BLaER1 treated with 17β-estradiol and CSF1 and Interleukin-3, amounts not matched to agents 10 nM and 100 nM (cell line): ENCODE results near the gene CFAP74.

Experiments
- H3K27ac ChIP-seq, 11 experiments: shearing (Covaris generic); formaldehyde crosslinking; 2 replicates each; pipeline ENCODE4 v1.8.1; 2022
- H3K27me3 ChIP-seq, 11 experiments: shearing (Covaris generic); formaldehyde crosslinking; 2 replicates each; pipeline ENCODE4 v1.8.1; 2022
- H3K36me3 ChIP-seq, 11 experiments: shearing (Covaris generic); formaldehyde crosslinking; 2 replicates each; pipeline ENCODE4 v1.8.1; 2022
- H3K4me1 ChIP-seq, 10 experiments: shearing (Covaris generic); formaldehyde crosslinking; 2 replicates each; pipeline ENCODE4 v1.8.1; 2022
- H3K4me2 ChIP-seq, 11 experiments: shearing (Covaris generic); formaldehyde crosslinking; 2 replicates each; pipeline ENCODE4 v1.8.1; 2022
- H3K4me3 ChIP-seq, 10 experiments: shearing (Covaris generic); formaldehyde crosslinking; 2 replicates each; pipeline ENCODE4 v1.8.1; 2022
- H3K9ac ChIP-seq, 11 experiments: shearing (Covaris generic); formaldehyde crosslinking; 2 replicates each; pipeline ENCODE4 v1.8.1; 2022
- H3K9me3 ChIP-seq, 11 experiments: shearing (Covaris generic); formaldehyde crosslinking; replicated peaks in 1 of 11; 2 replicates each; pipeline ENCODE4 v1.8.1; 2022
- H4K20me1 ChIP-seq, 11 experiments: shearing (Covaris generic); formaldehyde crosslinking; 2 replicates each; pipeline ENCODE4 v1.8.1; 2022
- Cebpa-rat ChIP-seq, 11 experiments: shearing (Covaris generic); IDR thresholded peaks; 2 replicates each; pipeline ENCODE4 v1.8.1; 2022

CFAP74 gene

GRCh38 chr1:2037314-2037979 lies 33.9 kb upstream of the CFAP74 start:
- H4K20me1 ChIP-seq = 0 out of 22 replicates have a peak, but pooled peaks cover 0 to 6% (median 0%) of the 10 kb centered on the region in 11 experiments
- no peak overlapping the region for H3K4me2 ChIP-seq
- H3K36me3 ChIP-seq = no peaks in the 10 kb centered on the region
- no peak overlapping the region for H3K4me3 ChIP-seq
- H3K9ac ChIP-seq = no peak overlapping the region
- peaks cover 10 to 54% (median 27%) of the 10 kb centered on the region in 10 experiments for H3K4me1 ChIP-seq
- peaks cover 0 to 11% (median 0%) of the 10 kb centered on the region in 11 experiments; a peak in 2 of 22 replicates for H3K9me3 ChIP-seq
- H3K27ac ChIP-seq = no peak overlapping the region
- peaks cover 0 to 14% (median 0%) of the 10 kb centered on the region in 11 experiments; a peak in 8 of 22 replicates for H3K27me3 ChIP-seq
- no peak for TF ChIP-seq Cebpa-rat (IDR thresholded peaks at IDR 0.05)

GRCh38 chr1:2036287-2036686 lies 32.7 kb upstream of the CFAP74 start:
- Histone ChIP-seq H3K36me3 (no peaks in the 10 kb centered on the region), H3K9me3 (peaks cover 0 to 11% (median 0%) of the 10 kb centered on the region in 11 experiments; a peak in 2 of 22 replicates), H3K27ac (no peak overlapping the region), H3K4me3 (no peak overlapping the region), H4K20me1 (peaks cover 0 to 10% (median 0%) of the 10 kb centered on the region in 11 experiments; a peak in 2 of 22 replicates), H3K9ac (no peak overlapping the region), H3K4me1 (peaks cover 16 to 56% (median 30%) of the 10 kb centered on the region in 10 experiments), H3K27me3 (peaks cover 0 to 23% (median 0%) of the 10 kb centered on the region in 11 experiments; a peak in 9 of 22 replicates), H3K4me2 (no peak overlapping the region)
- TF ChIP-seq Cebpa-rat (IDR thresholded peaks at IDR 0.05) = no peak

- Histone ChIP-seq H4K20me1 (peaks cover 0 to 18% (median 0%) of the 10 kb centered on the region in 11 experiments; a peak in 3 of 22 replicates), H3K4me3 (no peak overlapping the region), H3K9ac (peak overlapping the region in 7 of 11 experiments; percentile 4 to 66 (median 46); a peak in 6 of 22 replicates), H3K27me3 (peaks cover 0 to 26% (median 0%) of the 10 kb centered on the region in 11 experiments; a peak in 9 of 22 replicates), H3K4me2 (peak overlapping the region; percentile 44 to 100 (median 97)), H3K27ac (peak overlapping the region in 2 of 11 experiments; percentile 51 to 68; a peak in 4 of 22 replicates), H3K4me1 (peaks cover 37 to 77% (median 58%) of the 10 kb centered on the region in 10 experiments), H3K36me3 (no peaks in the 10 kb centered on the region), H3K9me3 (0 out of 22 replicates have a peak, but pooled peaks cover 0 to 2% (median 0%) of the 10 kb centered on the region in 11 experiments)
- TF ChIP-seq Cebpa-rat (IDR thresholded peaks at IDR 0.05) = no peak
These were observed 29.6 kb upstream of the CFAP74 start for GRCh38 chr1:2033165-2033564.

- H3K27ac ChIP-seq = peak overlapping the region in 4 of 11 experiments; percentile 35 to 97 (median 63); a peak in 8 of 22 replicates
- peaks cover 0 to 18% (median 0%) of the 10 kb centered on the region in 11 experiments; a peak in 4 of 22 replicates for H4K20me1 ChIP-seq
- peak overlapping the region in 2 of 10 experiments; percentile 7 to 14; a peak in 1 of 20 replicates for H3K4me3 ChIP-seq
- H3K27me3 ChIP-seq = peaks cover 0 to 30% (median 0%) of the 10 kb centered on the region in 11 experiments; a peak in 9 of 22 replicates
- H3K9ac ChIP-seq = peak overlapping the region in 10 of 11 experiments; percentile 1 to 66 (median 25); a peak in 11 of 22 replicates
- H3K36me3 ChIP-seq = no peaks in the 10 kb centered on the region
- no peaks in the 10 kb centered on the region for H3K9me3 ChIP-seq
- H3K4me1 ChIP-seq = peaks cover 42 to 81% (median 62%) of the 10 kb centered on the region in 10 experiments
- TF ChIP-seq Cebpa-rat (IDR thresholded peaks at IDR 0.05) = no peak
- H3K4me2 ChIP-seq = peak overlapping the region; percentile 44 to 100 (median 97)
These were observed 29.2 kb upstream of the CFAP74 start for GRCh38 chr1:2032737-2033136.

- Histone ChIP-seq H3K27me3 (peaks cover 0 to 33% (median 0%) of the 10 kb centered on the region in 11 experiments; a peak in 9 of 22 replicates), H3K4me2 (peak overlapping the region; percentile 44 to 100 (median 97)), H3K27ac (peak overlapping the region in 4 of 11 experiments; percentile 35 to 97 (median 63); a peak in 8 of 22 replicates), H3K4me3 (peak overlapping the region in 2 of 10 experiments; percentile 7 to 14; a peak in 2 of 20 replicates), H3K36me3 (no peaks in the 10 kb centered on the region), H3K9me3 (no peaks in the 10 kb centered on the region), H3K9ac (peak overlapping the region in 9 of 11 experiments; percentile 1 to 66 (median 27); a peak in 9 of 22 replicates), H3K4me1 (peaks cover 46 to 90% (median 71%) of the 10 kb centered on the region in 10 experiments), H4K20me1 (peaks cover 0 to 20% (median 0%) of the 10 kb centered on the region in 11 experiments; a peak in 4 of 22 replicates)
- TF ChIP-seq Cebpa-rat (IDR thresholded peaks at IDR 0.05) = no peak
These were observed 28.3 kb upstream of the CFAP74 start for GRCh38 chr1:2031546-2032540.

GRCh38 chr1:2030076-2030871 lies 26.7 kb upstream of the CFAP74 start:
- peaks cover 0 to 20% (median 0%) of the 10 kb centered on the region in 11 experiments; a peak in 4 of 22 replicates for H4K20me1 ChIP-seq
- no peaks in the 10 kb centered on the region for H3K9me3 ChIP-seq
- peaks cover 58 to 97% (median 87%) of the 10 kb centered on the region in 10 experiments for H3K4me1 ChIP-seq
- H3K4me3 ChIP-seq = no peak overlapping the region
- H3K9ac ChIP-seq = peak overlapping the region in 4 of 11 experiments; percentile 9 to 65 (median 19); a peak in 2 of 22 replicates
- H3K27me3 ChIP-seq = peaks cover 0 to 46% (median 0%) of the 10 kb centered on the region in 11 experiments; a peak in 9 of 22 replicates
- no peak for TF ChIP-seq Cebpa-rat (IDR thresholded peaks at IDR 0.05)
- peak overlapping the region; percentile 76 to 100 (median 97); a peak in 20 of 22 replicates for H3K4me2 ChIP-seq
- no peaks in the 10 kb centered on the region for H3K36me3 ChIP-seq
- H3K27ac ChIP-seq = peak overlapping the region in 3 of 11 experiments; percentile 68 to 97 (median 95); a peak in 6 of 22 replicates

- Histone ChIP-seq H3K4me2 (peak overlapping the region; percentile 76 to 100 (median 97); a peak in 21 of 22 replicates), H4K20me1 (peaks cover 0 to 20% (median 0%) of the 10 kb centered on the region in 11 experiments; a peak in 4 of 22 replicates), H3K36me3 (no peaks in the 10 kb centered on the region), H3K9me3 (no peaks in the 10 kb centered on the region), H3K27ac (peak overlapping the region in 5 of 11 experiments; percentile 40 to 97 (median 88); a peak in 8 of 22 replicates), H3K27me3 (peaks cover 0 to 50% (median 0%) of the 10 kb centered on the region in 11 experiments; a peak in 9 of 22 replicates), H3K9ac (peak overlapping the region in 3 of 11 experiments; percentile 9 to 82 (median 72); a peak in 3 of 22 replicates), H3K4me3 (no peak overlapping the region), H3K4me1 (peaks cover 65 to 97% (median 93%) of the 10 kb centered on the region in 10 experiments)
- TF ChIP-seq Cebpa-rat (IDR thresholded peaks at IDR 0.05) = no peak
These were observed 26.0 kb upstream of the CFAP74 start for GRCh38 chr1:2029561-2029960.
